K562 (cell line): Measurements from ENCODE around the gene FAM89B. TPM values are rescaled to one million over a fixed set of nuclear protein-coding genes. Genes with fewer than 3 reads are reported as not detected.

ENCODE experiments used
- ATAC-seq: fragments of 200-7000 bp; cut with Tn5 transposase; 3 replicates; pipeline ENCODE4 v1.9.1; 2020; ENCODE audit warnings: moderate library complexity
- BruUV-seq: library from RNA; stranded (reverse); fragments of 400-500 nt; replicated peaks from 2 replicates; lab custom pipeline; 2021; lab: Mats Ljungman, UMichigan
- CTCF ChIA-PET: fragments of 300-600 bp; formaldehyde crosslinking; extraction: SDS; loops from one replicate; lab custom pipeline; 2021; ENCODE audit warnings: low intra/inter-chr PET ratio; lab: Yijun Ruan, JAX
- POLR2A ChIA-PET: fragments of 300-600, 350-650 bp; sonication (Branson Sonifier 250); formaldehyde crosslinking; extraction: SDS; loops from one replicate; lab custom pipeline; 2021; ENCODE audit warnings: antibody characterized with exemption, inconsistent platforms; lab: Yijun Ruan, JAX
- DNase-seq, 4 experiments: peaks; one replicate each; pipeline versions ENCODE4 v3.0.0 to v3.0.0-alpha.2; 2011 to 2018; ENCODE audit warnings: low spot score in 3 of 4, mixed read lengths in 3 of 4; ENCODE audit errors: extremely low read depth in 1 of 4
- FAIRE-seq: peaks from 2 replicates; lab custom pipeline; 2011; peaks lifted over from hg19 to GRCh38; lab: Jason Lieb, UNC
- H2AFZ ChIP-seq: 2 replicates; pipeline ENCODE4 v1.6.0; 2011; ENCODE audit warnings: low read depth, low read length, control low read depth, inconsistent platforms
- H3K27ac ChIP-seq: fragments of 200-600 bp; 3 replicates; pipeline ENCODE4 v1.8.0; 2011; ENCODE audit warnings: low read depth, mild to moderate bottlenecking, control low read depth, inconsistent platforms, low read length, moderate library complexity, mixed read lengths; ENCODE audit errors: extremely low read depth
- H3K27me3 ChIP-seq, 2 experiments: fragments of 300-600 bp in 1 of 2; 2 replicates in 1 of 2; 3 replicates in 1 of 2; pipeline versions ENCODE4 v1.6.0 to v1.8.0; 2011; ENCODE audit warnings: inconsistent platforms in 2 of 2, low read length in 2 of 2, mild to moderate bottlenecking in 1 of 2, mixed read lengths in 1 of 2, moderate library complexity in 1 of 2; ENCODE audit not compliant: control insufficient read depth in 2 of 2, insufficient read depth in 2 of 2
- H3K36me3 ChIP-seq: fragments of 300-600 bp; 3 replicates; pipeline ENCODE4 v1.8.0; 2011; ENCODE audit warnings: mild to moderate bottlenecking, low read length, inconsistent platforms; ENCODE audit not compliant: control insufficient read depth, insufficient read depth
- H3K4me1 ChIP-seq, 2 experiments: fragments of 200-600 bp in 1 of 2; replicated peaks in 1 of 2; 2 replicates in 1 of 2; 3 replicates in 1 of 2; pipeline versions ENCODE4 v1.5.1 to v1.8.0; 2011; ENCODE audit warnings: inconsistent platforms in 2 of 2, low read length in 2 of 2, mild to moderate bottlenecking in 1 of 2, mixed read lengths in 1 of 2, moderate library complexity in 1 of 2; ENCODE audit not compliant: control insufficient read depth in 2 of 2, insufficient read depth in 2 of 2
- H3K4me2 ChIP-seq: 2 replicates; pipeline ENCODE4 v1.6.1; 2011; ENCODE audit warnings: low read length, control low read depth, inconsistent platforms, mixed read lengths; ENCODE audit not compliant: insufficient read depth
- H3K4me3 ChIP-seq: fragments of 200-600 bp; sonication (generic), shearing (Covaris generic); 2 replicates; pipeline ENCODE4 v1.5.1; 2016; ENCODE audit warnings: control low read depth, inconsistent platforms
- H3K79me2 ChIP-seq: fragments of 200-600 bp; 3 replicates; pipeline ENCODE4 v1.8.0; 2011; ENCODE audit warnings: low read length, inconsistent platforms; ENCODE audit not compliant: control insufficient read depth, insufficient read depth
- H3K9ac ChIP-seq, 2 experiments: 2 replicates each; pipeline versions ENCODE4 v1.6.0 to v1.6.1; 2011; ENCODE audit warnings: low read depth in 2 of 2, low read length in 2 of 2, control low read depth in 1 of 2, inconsistent platforms in 1 of 2, mild to moderate bottlenecking in 1 of 2, mixed read lengths in 1 of 2; ENCODE audit not compliant: insufficient read depth in 1 of 2
- H3K9me1 ChIP-seq: one replicate; pipeline ENCODE4 v1.6.0; 2011; ENCODE audit warnings: inconsistent platforms, mild to moderate bottlenecking, low read length, moderate library complexity; ENCODE audit not compliant: control insufficient read depth, insufficient read depth
- H3K9me3 ChIP-seq: replicated peaks from 2 replicates; pipeline ENCODE4 v1.5.1; 2011; ENCODE audit warnings: low read depth, low read length, inconsistent platforms; ENCODE audit not compliant: control insufficient read depth, insufficient read depth
- H4K20me1 ChIP-seq: replicated peaks from 2 replicates; pipeline ENCODE4 v1.6.1; 2011; ENCODE audit warnings: low read length, inconsistent platforms, mixed read lengths; ENCODE audit not compliant: control insufficient read depth, insufficient read depth
- EGR1 ChIP-seq: fragments of 450-650 bp; conservative IDR thresholded peaks from 2 replicates; pipeline ENCODE4 v1.6.1; 2017; ENCODE audit warnings: mild to moderate bottlenecking
- MYNN ChIP-seq, 2 experiments: sonication (generic); formaldehyde crosslinking in 1 of 2; IDR thresholded peaks; 2 replicates each; pipeline versions ENCODE4 v1.5.0 to v1.6.1; 2016 to 2020; ENCODE audit warnings: antibody characterized with exemption in 1 of 2, missing genetic modification reagents in 1 of 2
- POLR2G ChIP-seq: fragments of 200-400 bp; formaldehyde crosslinking; IDR thresholded peaks from 2 replicates; pipeline ENCODE4 v1.6.1; 2017; ENCODE audit warnings: low read depth, mild to moderate bottlenecking, antibody characterized with exemption, low read length, moderate library complexity
- RFX1 ChIP-seq: fragments of 450-650 bp; IDR thresholded peaks from 2 replicates; pipeline ENCODE4 v1.6.1; 2016; ENCODE audit warnings: mild to moderate bottlenecking, moderate library complexity
- ZBTB33 ChIP-seq: sonication (generic); formaldehyde crosslinking; IDR thresholded peaks from 2 replicates; pipeline ENCODE4 v1.8.1; 2023; ENCODE audit warnings: mild to moderate bottlenecking, missing genetic modification reagents
- ZNF232 ChIP-seq: sonication (generic); formaldehyde crosslinking; IDR thresholded peaks from 2 replicates; pipeline ENCODE4 v1.8.0; 2022; ENCODE audit warnings: mild to moderate bottlenecking, missing genetic modification reagents
- WGBS: fragments of 100-300 bp; shearing (Covaris generic); methylation state at CpG from one replicate; pipeline ENCODE4 v1.1.6; 2016; ENCODE audit warnings: low coverage, mixed read lengths; ENCODE audit not compliant: insufficient coverage; ENCODE audit errors: missing lambda C conversion rate; 5-methylcytosine and 5-hydroxymethylcytosine counted together
- in situ Hi-C: fragments of 300-500 bp; cut with MboI; formaldehyde crosslinking; loops from 4 replicates; pipeline ENCODE4 v1.15.0; 2018; ENCODE audit warnings: inconsistent platforms, mixed read lengths
- intact Hi-C: fragments of 100-400 bp; cut with micrococcal nuclease; formaldehyde crosslinking; loops from 2 replicates; pipeline ENCODE4 v1.14.2; 2022
- polyA plus RNA-seq, 8 experiments: library from polyadenylated mRNA; depleted of rRNA in 4 of 8; stranded (reverse) in 5 of 8; unstranded in 3 of 8; fragments of >200 nt; fragmentation: Nextera tagmentation in 2 of 8; fragmentation: Illumina TruSeq in 1 of 8; extraction: Ambion mirVana in 2 of 8; extraction: Trizol in 1 of 8; gene quantifications; 2 replicates each; pipeline versions ENCODE4 v1.2.1 to v1.2.3, GENCODE V29; 2011 to 2014; ENCODE audit warnings: inconsistent platforms in 1 of 8, missing spikeins in 1 of 8
- total RNA-seq, 7 experiments: library from RNA; depleted of rRNA in 6 of 7; stranded (reverse); fragments of >200 nt in 6 of 7; fragmentation: Illumina TruSeq in 2 of 7; extraction: Trizol in 2 of 7; gene quantifications; 2 replicates each; pipeline versions ENCODE4 v1.2.1 to v1.2.3, GENCODE V29; 2011 to 2021; ENCODE audit warnings: low replicate concordance in 1 of 7

FAM89B gene
- total and polyA plus RNA-seq, 9 of the 15 experiments (the other 6 are each of a cell fraction or from before 2014, with no cell fraction given): 0.32 to 27.6 (median 11.9) TPM

DNA sequence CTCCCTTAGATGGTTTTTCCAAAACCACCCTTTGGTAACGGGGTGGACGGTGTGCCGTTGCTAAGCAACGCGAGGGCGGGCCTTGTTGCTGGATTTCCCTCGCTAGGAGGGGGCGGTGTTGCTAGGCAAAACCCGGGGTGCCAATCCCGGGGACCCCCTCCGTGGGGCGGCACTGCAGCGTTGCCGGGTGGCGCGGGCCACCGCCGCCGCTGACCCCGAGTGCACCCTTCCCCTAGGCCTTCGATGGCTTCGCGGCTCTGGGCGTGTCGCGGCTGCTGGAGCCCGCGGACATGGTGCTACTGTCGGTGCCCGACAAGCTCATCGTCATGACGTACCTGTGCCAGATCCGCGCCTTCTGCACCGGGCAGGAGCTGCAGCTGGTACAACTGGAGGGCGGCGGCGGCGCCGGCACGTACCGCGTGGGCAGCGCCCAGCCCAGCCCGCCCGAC is 12.4 kb downstream of the FAM89B start:
- POLR2A ChIA-PET: interaction anchor here (0.7 to 2.8 kb wide), 5 partner anchors 9 to 289 kb away, joined by 3 to 11 read pairs (median 5); partner anchors contain the start of genes EHBP1L1, FAM89B and ZNRD2
- H3K9me1 ChIP-seq: peaks cover 4% of the 10 kb centered on the region
- TF ChIP-seq POLR2G (peak; percentile 48; the same call in 1 of the 2 replicates), ZBTB33 (CRISPR knock-in tag) (peak; percentile 96), RFX1 (peak; percentile 82), MYNN (IDR thresholded peaks at IDR 0.05) (no peak), MYNN (CRISPR knock-in tag; IDR thresholded peaks at IDR 0.05) (no peak), ZNF232 (CRISPR knock-in tag) (no peak), EGR1 (0 out of 2 replicates have a peak, but pooled peaks have one; percentile 10)
- TF ChIP-seq, all 486 proteins: peak for 4
- Histone ChIP-seq H3K4me3 (no peak overlapping the region), H4K20me1 (0 out of 2 replicates have a peak, but pooled peaks cover 4% of the 10 kb centered on the region), H3K36me3 (peaks cover 70% of the 10 kb centered on the region; the same call in 2 of the 3 replicates), H3K4me1 (peaks cover 16 to 70% of the 10 kb centered on the region in 2 experiments), H3K79me2 (peaks cover 3% of the 10 kb centered on the region; the same call in 1 of the 3 replicates), H3K9me3 (no peaks in the 10 kb centered on the region), H3K9ac (no peak overlapping the region), H3K4me2 (no peak overlapping the region), H3K27ac (no peak overlapping the region), H3K27me3 (no peaks in the 10 kb centered on the region), H2AFZ (no peak overlapping the region)
- in situ Hi-C loops: no loop called here
- BruUV-seq: no TSS peak
- 98% methylated on average over 15 of the region's 46 CpGs for WGBS
- CTCF ChIA-PET: no interaction called here
- intact Hi-C loops: loop anchor here (5.0 kb wide), 1 partner anchor 42 kb away; no protein-coding TSS in a partner anchor
- peak; percentile 52 for FAIRE-seq
- ATAC-seq: no peak
- DNase-seq: peak in 1 of 4 experiments; percentile 45
